Ovary (tissue), 9 donors: ENCODE data around the gene MORC2. TPM values are rescaled to one million over a fixed set of nuclear protein-coding genes. Genes with fewer than 3 reads are reported as not detected.

Experiments used
- DNase-seq, 5 donors: peaks; one replicate each; pipeline ENCODE4 v3.0.0-alpha.2; 2019 to 2020
- H3K27ac ChIP-seq, 2 donors: fragments of 200-600 bp; one replicate each; pipeline versions ENCODE4 v1.5.1 to v1.8.0; 2019 to 2022
- H3K27me3 ChIP-seq: fragments of 200-600 bp; one replicate; pipeline ENCODE4 v1.8.0; 2022
- H3K36me3 ChIP-seq: fragments of 200-600 bp; sonication (generic); one replicate; pipeline ENCODE4 v1.5.1; 2019
- H3K4me1 ChIP-seq: one replicate; pipeline ENCODE4 v1.8.1; 2013; ENCODE audit warnings: mild to moderate bottlenecking, moderate library complexity; ENCODE audit not compliant: insufficient read depth
- H3K4me3 ChIP-seq: fragments of 200-600 bp; sonication (generic); one replicate; pipeline ENCODE4 v1.5.1; 2017
- H3K9me3 ChIP-seq, 2 donors: fragments of 200-600 bp in 1 of 2; sonication (generic) in 1 of 2; one replicate each; pipeline versions ENCODE4 v1.5.1 to v1.8.1; 2013 to 2019; ENCODE audit warnings: mild to moderate bottlenecking in 1 of 2, moderate library complexity in 1 of 2
- CTCF ChIP-seq, 3 donors: fragments of 450-650 bp in 2 of 3; fragments of 200-600 bp in 1 of 3; IDR thresholded peaks; one replicate each; pipeline versions ENCODE4 v1.5.1 to v1.8.0; 2016 to 2022; ENCODE audit warnings: antibody characterized with exemption in 3 of 3, mild to moderate bottlenecking in 1 of 3
- EP300 ChIP-seq: sonication (generic); formaldehyde crosslinking; IDR thresholded peaks from one replicate; pipeline ENCODE4 v1.6.1; 2017; ENCODE audit warnings: antibody characterized with exemption
- POLR2A ChIP-seq: fragments of 450-650 bp; IDR thresholded peaks from one replicate; pipeline ENCODE4 v1.6.1; 2017; ENCODE audit warnings: antibody characterized with exemption, mild to moderate bottlenecking, moderate library complexity
- WGBS, 3 donors: extraction: QIAGEN DNeasy Blood & Tissue Kit in 1 of 3; methylation state at CpG; one replicate each; pipeline versions ENCODE4 v1.1.5 to v1.1.7; 2013 to 2017; 5-methylcytosine and 5-hydroxymethylcytosine counted together
- intact Hi-C, 4 donors: fragments of 100-400 bp; cut with DNase I; formaldehyde crosslinking; loops; one replicate each; pipeline versions ENCODE4 v1.11.0 to v1.15.1; 2022 to 2023
- polyA plus RNA-seq, 2 donors: library from polyadenylated mRNA; stranded (reverse); fragments of 200-250 nt in 1 of 2; fragments of 350-450 nt in 1 of 2; fragmentation: Illumina TruSeq in 1 of 2; extraction: RNeasy Lipid Tissue Mini Kit (QIAGEN cat#74804) in 1 of 2; gene quantifications; one replicate each; pipeline ENCODE4 v1.2.3, GENCODE V29; 2013 to 2014
- total RNA-seq, 7 donors: library from RNA; depleted of rRNA in 2 of 7; stranded (reverse); fragments of >200 nt in 2 of 7; fragmentation: NEBNext Ultra II Directional in 3 of 7; extraction: Animal tissue kit (Norgen Biotek cat#: 25700) in 3 of 7; gene quantifications; one replicate each; pipeline versions ENCODE4 v1.1.0 to v1.2.4, GENCODE V29; 2016 to 2023
- donor health status: DM: no; HTN: no; CAD: no; lungs with moderate emphysema.
- donor health status: DM: no; HTN: no; CAD: no.
- donor health status: Bipolar disorder and iron deficiency.
- donor health status: DM: yes; HTN: yes; CAD: no.
- donor health status: DM: no; HTN: no; CAD: no.
- donor health status: DM: yes; HTN: yes; CAD: no.

Gene MORC2
- total and polyA plus RNA-seq, 9 donors, result 13.0 to 30.5 (median 22.1) TPM

- Histone ChIP-seq H3K27ac (no peak overlapping the region), H3K4me3 (no peak overlapping the region), H3K27me3 (no peaks in the 10 kb centered on the region), H3K4me1 (no peaks in the 10 kb centered on the region), H3K9me3 (no peaks in the 10 kb centered on the region), H3K36me3 (no peaks in the 10 kb centered on the region)
- intact Hi-C loops, result no loop called here
- 81 to 83% (median 83%) methylated on average over 6 of the region's 6 CpGs for WGBS, 3 donors
- TF ChIP-seq POLR2A (no peak), CTCF (IDR thresholded peaks at IDR 0.05) (no peak), EP300 (no peak)
- DNase-seq, result peak in 1 of 5 donors; percentile 6
Measured at GRCh38 chr22:30891781-30892180, 76.8 kb downstream of the MORC2 start.

GRCh38 chr22:30891443-30891755 lies 77.2 kb downstream of the MORC2 start:
- H3K27me3 ChIP-seq, result no peaks in the 10 kb centered on the region
- H3K4me3 ChIP-seq, result no peak overlapping the region
- no peak overlapping the region for H3K27ac ChIP-seq
- no peaks in the 10 kb centered on the region for H3K4me1 ChIP-seq
- DNase-seq, result peak in 2 of 5 donors; percentile 5 to 23
- intact Hi-C loops, result no loop called here
- WGBS, 3 donors, result 78 to 86% (median 79%) methylated on average over 8 of the region's 8 CpGs
- no peaks in the 10 kb centered on the region for H3K36me3 ChIP-seq
- no peak for TF ChIP-seq POLR2A
- TF ChIP-seq CTCF (IDR thresholded peaks at IDR 0.05), result no peak
- no peak for TF ChIP-seq EP300
- no peaks in the 10 kb centered on the region for H3K9me3 ChIP-seq

GRCh38 chr22:30890686-30891442 lies 77.7 kb downstream of the MORC2 start:
- H3K4me1 ChIP-seq, result no peaks in the 10 kb centered on the region
- H3K27me3 ChIP-seq, result no peaks in the 10 kb centered on the region
- DNase-seq, result peak in 2 of 5 donors; percentile 22 to 41
- H3K9me3 ChIP-seq, result no peaks in the 10 kb centered on the region
- H3K27ac ChIP-seq, result no peak overlapping the region
- TF ChIP-seq CTCF (IDR thresholded peaks at IDR 0.05) (peak in 1 of 3 donors; percentile 33), POLR2A (no peak)
- 75 to 86% (median 80%) methylated on average over 15 to 17 of the region's 17 CpGs for WGBS, 3 donors
- intact Hi-C loops, result no loop called here
- H3K36me3 ChIP-seq, result no peaks in the 10 kb centered on the region
- no peak overlapping the region for H3K4me3 ChIP-seq

GRCh38 chr22:30889996-30890480 lies 78.5 kb downstream of the MORC2 start:
- peak in 1 of 5 donors; percentile 13 for DNase-seq
- Histone ChIP-seq H3K27me3 (no peaks in the 10 kb centered on the region), H3K27ac (no peak overlapping the region), H3K4me1 (no peaks in the 10 kb centered on the region), H3K36me3 (no peaks in the 10 kb centered on the region), H3K4me3 (no peak overlapping the region), H3K9me3 (no peaks in the 10 kb centered on the region)
- WGBS, 3 donors, result 84 to 88% (median 87%) methylated on average over 9 of the region's 9 CpGs
- intact Hi-C loops, result no loop called here
- no peak for TF ChIP-seq POLR2A
- TF ChIP-seq EP300, result no peak
- no peak for TF ChIP-seq CTCF (IDR thresholded peaks at IDR 0.05)
